Neural progenitor cell (in vitro differentiated cells): ENCODE results near the gene NAA25. TPM values are rescaled to one million over a fixed set of nuclear protein-coding genes. Genes with fewer than 3 reads are reported as not detected.

ENCODE experiments used
- DNase-seq: peaks from one replicate; pipeline ENCODE4 v3.0.0-alpha.2; 2016; ENCODE audit warnings: low spot score
- H2AFZ ChIP-seq: fragments of 200-600 bp; sonication (generic); replicated peaks from 2 replicates; pipeline ENCODE4 v1.6.1; 2016; ENCODE audit warnings: antibody characterized with exemption
- H3F3A ChIP-seq: fragments of 200-600 bp; sonication (generic); 2 replicates; pipeline ENCODE4 v1.6.1; 2016; ENCODE audit warnings: antibody characterized with exemption, low read depth
- H3K27ac ChIP-seq: fragments of 200-600 bp; sonication (generic); 2 replicates; pipeline ENCODE4 v1.5.1; 2016; ENCODE audit warnings: mild to moderate bottlenecking
- H3K27me3 ChIP-seq: fragments of 200-600 bp; sonication (generic); 2 replicates; pipeline ENCODE4 v1.6.1; 2016; ENCODE audit warnings: mild to moderate bottlenecking, moderate library complexity
- H3K36me3 ChIP-seq: fragments of 200-600 bp; sonication (generic); 2 replicates; pipeline ENCODE4 v1.5.1; 2016
- H3K4me1 ChIP-seq: fragments of 200-600 bp; sonication (generic); 2 replicates; pipeline ENCODE4 v1.6.1; 2016; ENCODE audit warnings: mixed run types
- H3K4me2 ChIP-seq: fragments of 200-600 bp; sonication (generic); 2 replicates; pipeline ENCODE4 v1.6.1; 2016
- H3K4me3 ChIP-seq: fragments of 200-600 bp; sonication (generic); 2 replicates; pipeline ENCODE4 v1.5.1; 2016
- H3K79me2 ChIP-seq: fragments of 200-600 bp; sonication (generic); 2 replicates; pipeline ENCODE4 v1.6.1; 2016; ENCODE audit warnings: low read depth
- H3K9ac ChIP-seq: fragments of 200-600 bp; sonication (generic); 2 replicates; pipeline ENCODE4 v1.6.1; 2016
- H3K9me3 ChIP-seq: fragments of 200-600 bp; sonication (generic); 2 replicates; pipeline ENCODE4 v1.5.1; 2016; ENCODE audit warnings: low read depth
- H4K20me1 ChIP-seq: fragments of 200-600 bp; sonication (generic); 2 replicates; pipeline ENCODE4 v1.6.1; 2016; ENCODE audit warnings: low read depth
- H3K27ac Mint-ChIP-seq: 3 replicates; pipeline ENCODE4 v1.8.0; 2021; ENCODE audit warnings: mixed read lengths
- H3K27me3 Mint-ChIP-seq: 2 replicates; pipeline ENCODE4 v1.8.0; 2022; ENCODE audit warnings: low read depth, mild to moderate bottlenecking, inconsistent platforms, moderate library complexity, mixed read lengths; ENCODE audit not compliant: insufficient read depth
- H3K36me3 Mint-ChIP-seq: 3 replicates; pipeline ENCODE4 v1.8.0; 2021; ENCODE audit warnings: mixed read lengths
- H3K4me1 Mint-ChIP-seq: 3 replicates; pipeline ENCODE4 v1.8.0; 2021; ENCODE audit warnings: mixed read lengths
- H3K4me3 Mint-ChIP-seq: 3 replicates; pipeline ENCODE4 v1.8.0; 2021; ENCODE audit warnings: mild to moderate bottlenecking, moderate library complexity, mixed read lengths
- H3K9me3 Mint-ChIP-seq: 3 replicates; pipeline ENCODE4 v1.8.0; 2020; ENCODE audit warnings: mixed read lengths
- EZH2 ChIP-seq: fragments of 200-600 bp; sonication (generic); IDR thresholded peaks from 2 replicates; pipeline ENCODE4 v1.6.1; 2017; ENCODE audit warnings: antibody characterized with exemption, mild to moderate bottlenecking, moderate library complexity
- EZH2phosphoT487 ChIP-seq: fragments of 200-600 bp; sonication (generic); IDR thresholded peaks from 2 replicates; pipeline ENCODE4 v1.6.1; 2017; ENCODE audit warnings: antibody characterized with exemption
- total RNA-seq: library from RNA; depleted of rRNA; stranded (reverse); fragments of >200 nt; gene quantifications from 2 replicates; pipeline ENCODE4 v1.2.3, GENCODE V29; 2015; ENCODE audit warnings: low replicate concordance
- TF ChIP-seq, protein P1 (sequence below): fragments of 200-600 bp; sonication (generic); IDR thresholded peaks from 2 replicates; pipeline ENCODE4 v1.5.1; 2017; ENCODE audit warnings: antibody characterized with exemption, mild to moderate bottlenecking

The NAA25 gene
- total RNA-seq, 1 donor from 2014 or later = 40.7 TPM

GRCh38 chr12:112096070-112096469 is 12.5 kb downstream of the NAA25 start:
- H3K9me3 Mint-ChIP-seq = no peaks in the 10 kb centered on the region
- Histone ChIP-seq H3K27ac (no peak overlapping the region), H3K36me3 (peaks cover 5% of the 10 kb centered on the region), H3F3A (peaks cover 6% of the 10 kb centered on the region), H3K27me3 (no peaks in the 10 kb centered on the region), H3K79me2 (peaks cover 92% of the 10 kb centered on the region), H3K9ac (no peak overlapping the region), H3K4me3 (no peak overlapping the region), H3K9me3 (no peaks in the 10 kb centered on the region), H2AFZ (no peak overlapping the region), H3K4me2 (no peak overlapping the region), H4K20me1 (peaks cover 21% of the 10 kb centered on the region), H3K4me1 (no peaks in the 10 kb centered on the region)
- H3K4me3 Mint-ChIP-seq = no peak overlapping the region
- no peak overlapping the region for H3K27ac Mint-ChIP-seq
- H3K27me3 Mint-ChIP-seq = peaks cover 2% of the 10 kb centered on the region
- H3K4me1 Mint-ChIP-seq = no peaks in the 10 kb centered on the region
- TF ChIP-seq EZH2 = no peak
- TF ChIP-seq, protein P1, sequence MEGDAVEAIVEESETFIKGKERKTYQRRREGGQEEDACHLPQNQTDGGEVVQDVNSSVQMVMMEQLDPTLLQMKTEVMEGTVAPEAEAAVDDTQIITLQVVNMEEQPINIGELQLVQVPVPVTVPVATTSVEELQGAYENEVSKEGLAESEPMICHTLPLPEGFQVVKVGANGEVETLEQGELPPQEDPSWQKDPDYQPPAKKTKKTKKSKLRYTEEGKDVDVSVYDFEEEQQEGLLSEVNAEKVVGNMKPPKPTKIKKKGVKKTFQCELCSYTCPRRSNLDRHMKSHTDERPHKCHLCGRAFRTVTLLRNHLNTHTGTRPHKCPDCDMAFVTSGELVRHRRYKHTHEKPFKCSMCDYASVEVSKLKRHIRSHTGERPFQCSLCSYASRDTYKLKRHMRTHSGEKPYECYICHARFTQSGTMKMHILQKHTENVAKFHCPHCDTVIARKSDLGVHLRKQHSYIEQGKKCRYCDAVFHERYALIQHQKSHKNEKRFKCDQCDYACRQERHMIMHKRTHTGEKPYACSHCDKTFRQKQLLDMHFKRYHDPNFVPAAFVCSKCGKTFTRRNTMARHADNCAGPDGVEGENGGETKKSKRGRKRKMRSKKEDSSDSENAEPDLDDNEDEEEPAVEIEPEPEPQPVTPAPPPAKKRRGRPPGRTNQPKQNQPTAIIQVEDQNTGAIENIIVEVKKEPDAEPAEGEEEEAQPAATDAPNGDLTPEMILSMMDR = no peak
- TF ChIP-seq EZH2phosphoT487 = no peak
- no peak for DNase-seq
- H3K36me3 Mint-ChIP-seq = peaks cover 28% of the 10 kb centered on the region

DNA sequence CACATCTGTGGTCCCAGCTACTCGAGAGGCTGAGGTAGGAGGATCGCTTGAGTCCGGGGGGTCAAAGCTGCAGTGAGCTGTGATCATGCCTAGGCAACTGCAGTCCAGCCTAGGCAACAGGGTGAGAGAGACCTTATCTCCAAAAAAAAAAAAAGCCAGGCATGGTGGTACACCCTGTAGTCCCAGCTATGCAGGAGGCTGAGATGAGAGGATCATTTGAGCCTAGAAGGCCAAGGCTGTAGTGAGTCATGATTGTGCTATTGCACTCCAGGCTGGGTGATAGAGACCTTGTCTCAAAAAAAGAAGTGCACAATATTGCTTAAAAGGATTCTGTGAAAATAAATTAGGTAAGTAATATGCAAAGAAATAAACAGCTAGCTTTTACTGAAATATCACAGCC is 17.0 kb downstream of the NAA25 start:
- Mint-ChIP-seq H3K4me3 (no peak overlapping the region), H3K9me3 (no peaks in the 10 kb centered on the region), H3K36me3 (peaks cover 17% of the 10 kb centered on the region), H3K27ac (no peak overlapping the region), H3K4me1 (no peaks in the 10 kb centered on the region), H3K27me3 (peaks cover 2% of the 10 kb centered on the region)
- Histone ChIP-seq H3F3A (no peaks in the 10 kb centered on the region), H3K9me3 (no peaks in the 10 kb centered on the region), H4K20me1 (peaks cover 14% of the 10 kb centered on the region), H3K4me3 (no peak overlapping the region), H3K27ac (no peak overlapping the region), H3K27me3 (no peaks in the 10 kb centered on the region), H2AFZ (no peak overlapping the region), H3K4me2 (no peak overlapping the region), H3K9ac (no peak overlapping the region), H3K36me3 (peaks cover 15% of the 10 kb centered on the region), H3K4me1 (no peaks in the 10 kb centered on the region), H3K79me2 (peaks cover 58% of the 10 kb centered on the region)
- TF ChIP-seq EZH2phosphoT487 = no peak
- TF ChIP-seq, protein P1 = no peak
- TF ChIP-seq EZH2 = no peak
- no peak for DNase-seq

DNA sequence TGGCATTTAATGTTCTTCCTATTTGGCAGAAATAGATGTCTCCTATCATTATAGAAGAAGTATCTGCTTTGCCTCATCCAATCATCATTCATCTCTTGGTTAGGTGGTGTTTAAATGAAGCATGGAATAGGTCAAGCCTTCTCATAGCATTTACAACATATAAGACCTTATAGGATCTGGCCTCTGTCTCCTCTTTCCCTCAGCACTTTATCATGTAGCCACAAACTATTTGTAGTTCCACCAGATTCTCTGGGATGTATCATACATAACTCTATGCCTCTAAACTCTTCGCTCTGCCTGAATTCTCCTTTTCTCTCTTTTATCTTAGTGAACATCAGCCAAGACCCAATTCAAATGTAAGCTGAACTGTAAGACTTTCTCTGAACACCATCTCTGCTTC is 20.7 kb downstream of the NAA25 start:
- Mint-ChIP-seq H3K9me3 (no peaks in the 10 kb centered on the region), H3K4me3 (no peak overlapping the region), H3K4me1 (no peaks in the 10 kb centered on the region), H3K27ac (no peak overlapping the region), H3K36me3 (peaks cover 18% of the 10 kb centered on the region), H3K27me3 (no peaks in the 10 kb centered on the region)
- Histone ChIP-seq H3K36me3 (peaks cover 12% of the 10 kb centered on the region), H3K4me3 (no peak overlapping the region), H3K27me3 (no peaks in the 10 kb centered on the region), H4K20me1 (peaks cover 3% of the 10 kb centered on the region), H3F3A (no peaks in the 10 kb centered on the region), H3K4me1 (no peaks in the 10 kb centered on the region), H2AFZ (no peak overlapping the region), H3K27ac (peak overlapping the region; percentile 34), H3K79me2 (peaks cover 41% of the 10 kb centered on the region), H3K9ac (no peak overlapping the region), H3K4me2 (no peak overlapping the region), H3K9me3 (no peaks in the 10 kb centered on the region)
- TF ChIP-seq EZH2phosphoT487 = no peak
- no peak for TF ChIP-seq EZH2
- TF ChIP-seq, protein P1 = no peak
- no peak for DNase-seq
